ENCODE results near the gene ST8SIA6. TPM values are rescaled to one million over a fixed set of nuclear protein-coding genes. Genes with fewer than 3 reads are reported as not detected.
A peak's percentile ranks its signal among the peaks of the same experiment; 100 is the strongest.

Gene ST8SIA6
- total RNA-seq, 1 donor from 2014 or later = 1.7 TPM

DNA sequence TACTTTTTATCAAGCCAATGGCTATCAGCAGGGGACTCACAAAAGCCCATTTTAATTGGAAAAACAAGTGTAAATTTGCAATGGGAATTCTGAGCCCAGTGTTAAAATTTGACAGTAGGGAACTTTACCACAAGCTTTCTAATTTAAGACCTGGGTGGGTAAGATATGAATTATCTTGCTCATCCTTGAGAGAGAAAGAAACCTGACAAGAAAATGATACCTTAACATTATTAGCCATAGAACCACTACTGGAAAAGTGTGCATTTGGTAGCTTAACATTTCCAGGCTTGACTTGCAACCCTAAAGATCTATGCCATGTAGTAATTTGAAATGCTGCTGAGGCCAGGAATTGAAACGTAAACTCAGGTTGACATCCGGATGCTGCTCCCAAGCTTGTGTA, 2.7 kb upstream of the ST8SIA6 start:
- Mint-ChIP-seq H3K9me3 (ENCODE audit: unreplicated experiment) (no peaks in the 10 kb centered on the region), H3K27ac (ENCODE audit: unreplicated experiment) (no peak overlapping the region), H3K27me3 (ENCODE audit: unreplicated experiment) (peaks cover 6% of the 10 kb centered on the region), H3K4me3 (ENCODE audit: unreplicated experiment) (no peak overlapping the region), H3K36me3 (ENCODE audit: low read depth, unreplicated experiment) (no peaks in the 10 kb centered on the region), H3K4me1 (ENCODE audit: unreplicated experiment) (peaks cover 14% of the 10 kb centered on the region)
- no peak for DNase-seq (ENCODE audit: low spot score)
- TF ChIP-seq, protein P1, sequence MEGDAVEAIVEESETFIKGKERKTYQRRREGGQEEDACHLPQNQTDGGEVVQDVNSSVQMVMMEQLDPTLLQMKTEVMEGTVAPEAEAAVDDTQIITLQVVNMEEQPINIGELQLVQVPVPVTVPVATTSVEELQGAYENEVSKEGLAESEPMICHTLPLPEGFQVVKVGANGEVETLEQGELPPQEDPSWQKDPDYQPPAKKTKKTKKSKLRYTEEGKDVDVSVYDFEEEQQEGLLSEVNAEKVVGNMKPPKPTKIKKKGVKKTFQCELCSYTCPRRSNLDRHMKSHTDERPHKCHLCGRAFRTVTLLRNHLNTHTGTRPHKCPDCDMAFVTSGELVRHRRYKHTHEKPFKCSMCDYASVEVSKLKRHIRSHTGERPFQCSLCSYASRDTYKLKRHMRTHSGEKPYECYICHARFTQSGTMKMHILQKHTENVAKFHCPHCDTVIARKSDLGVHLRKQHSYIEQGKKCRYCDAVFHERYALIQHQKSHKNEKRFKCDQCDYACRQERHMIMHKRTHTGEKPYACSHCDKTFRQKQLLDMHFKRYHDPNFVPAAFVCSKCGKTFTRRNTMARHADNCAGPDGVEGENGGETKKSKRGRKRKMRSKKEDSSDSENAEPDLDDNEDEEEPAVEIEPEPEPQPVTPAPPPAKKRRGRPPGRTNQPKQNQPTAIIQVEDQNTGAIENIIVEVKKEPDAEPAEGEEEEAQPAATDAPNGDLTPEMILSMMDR (IDR thresholded peaks at IDR 0.05; ENCODE audit: unreplicated experiment) = no peak

DNA sequence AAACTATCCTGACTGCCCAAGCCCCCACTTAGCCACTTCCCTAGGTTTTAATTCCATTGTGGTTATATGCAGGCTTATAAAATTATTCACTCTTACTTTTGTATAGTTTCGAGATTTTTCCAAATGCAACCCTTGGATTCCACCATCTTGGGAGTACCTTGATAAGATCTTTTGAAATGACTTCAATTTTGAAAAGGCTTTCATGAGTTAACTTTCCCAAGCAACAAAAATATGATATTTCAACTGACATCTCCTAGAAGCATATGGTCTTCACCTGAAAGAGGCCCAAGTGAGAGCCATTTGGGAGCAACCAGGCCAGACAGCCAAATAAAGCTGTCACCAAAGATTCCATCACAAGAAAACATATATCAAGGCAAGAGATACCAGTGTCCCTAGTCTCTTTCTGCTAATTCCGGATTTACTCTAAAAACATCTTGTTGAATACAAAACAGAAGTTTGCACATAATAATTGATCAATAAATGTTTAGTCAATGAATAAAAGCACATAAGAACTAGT, 1.7 kb upstream of the ST8SIA6 start:
- Mint-ChIP-seq H3K4me1 (ENCODE audit: unreplicated experiment) (peaks cover 14% of the 10 kb centered on the region), H3K4me3 (ENCODE audit: unreplicated experiment) (no peak overlapping the region), H3K27me3 (ENCODE audit: unreplicated experiment) (peaks cover 6% of the 10 kb centered on the region), H3K27ac (ENCODE audit: unreplicated experiment) (no peak overlapping the region), H3K36me3 (ENCODE audit: low read depth, unreplicated experiment) (no peaks in the 10 kb centered on the region), H3K9me3 (ENCODE audit: unreplicated experiment) (no peaks in the 10 kb centered on the region)
- no peak for DNase-seq (ENCODE audit: low spot score)
- TF ChIP-seq, protein P1 (IDR thresholded peaks at IDR 0.05; ENCODE audit: unreplicated experiment) = no peak

DNA sequence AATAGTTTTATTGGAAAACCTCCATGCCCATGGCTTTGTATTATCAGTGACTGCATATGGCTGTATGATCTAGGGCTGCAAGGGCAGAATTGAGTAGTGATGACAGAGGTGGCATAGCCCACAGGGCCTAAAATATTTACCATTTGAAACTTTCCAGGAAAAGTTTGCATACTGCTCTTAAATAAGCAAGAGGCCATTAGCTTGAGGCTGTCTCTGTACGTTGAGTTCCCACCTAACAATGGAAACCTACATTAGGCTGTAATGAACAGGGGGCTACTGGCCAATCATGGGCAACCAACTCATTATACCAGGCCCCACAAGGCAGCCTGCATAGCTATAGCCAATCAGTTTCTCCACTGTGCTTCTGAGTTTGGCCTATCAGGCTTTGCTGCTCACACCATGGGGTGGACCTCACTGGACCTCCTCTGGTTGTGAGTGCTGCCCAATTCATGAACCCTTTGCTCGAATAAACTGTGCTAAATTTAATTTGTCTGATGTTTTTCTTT, 673 bp upstream of the ST8SIA6 start:
- no peak overlapping the region for H3K27ac Mint-ChIP-seq (ENCODE audit: unreplicated experiment)
- peak overlapping the region; percentile 87 for H3K4me3 Mint-ChIP-seq (ENCODE audit: unreplicated experiment)
- peaks cover 8% of the 10 kb centered on the region for H3K4me1 Mint-ChIP-seq (ENCODE audit: unreplicated experiment)
- peaks cover under 1% of the 10 kb centered on the region for H3K36me3 Mint-ChIP-seq (ENCODE audit: low read depth, unreplicated experiment)
- no peaks in the 10 kb centered on the region for H3K9me3 Mint-ChIP-seq (ENCODE audit: unreplicated experiment)
- H3K27me3 Mint-ChIP-seq (ENCODE audit: unreplicated experiment) = peaks cover 6% of the 10 kb centered on the region
- no peak for DNase-seq (ENCODE audit: low spot score)
- TF ChIP-seq, protein P1 (IDR thresholded peaks at IDR 0.05; ENCODE audit: unreplicated experiment) = no peak

DNA sequence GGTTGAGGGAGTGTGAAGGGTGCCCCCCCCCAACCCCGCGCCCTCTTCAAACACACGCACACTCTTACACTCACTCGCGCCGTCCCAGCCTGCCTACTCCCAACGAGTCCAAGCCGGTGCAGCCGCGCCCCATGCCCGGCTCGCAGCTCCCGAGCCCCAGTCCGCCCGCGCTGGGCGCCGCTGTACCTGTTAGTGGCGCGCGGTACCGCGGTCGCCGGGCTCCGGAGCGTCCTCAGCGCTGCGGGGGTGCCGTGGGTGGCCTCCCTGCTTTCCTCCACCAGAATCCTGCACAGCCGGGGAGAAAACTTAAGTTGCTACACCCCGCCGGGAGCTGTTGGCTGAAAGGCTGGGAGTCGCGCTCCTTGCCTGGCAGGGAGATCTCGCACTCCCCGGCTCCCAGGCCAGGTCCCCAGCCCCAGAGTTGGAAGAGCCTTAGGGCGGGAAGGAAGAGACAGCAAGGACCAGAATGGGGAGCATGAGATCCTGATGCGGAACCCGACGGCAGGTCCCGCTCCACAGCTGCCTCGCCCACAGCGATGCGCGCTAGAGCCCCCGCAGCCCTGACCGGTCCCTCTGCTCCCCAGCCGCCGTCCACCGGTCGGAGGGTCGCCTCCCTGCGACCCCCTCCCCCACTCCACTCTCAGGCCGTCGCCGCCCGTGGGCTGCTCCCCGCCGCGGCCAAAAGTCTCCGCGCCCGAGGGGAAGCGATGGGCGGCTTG, 863 bp downstream of the ST8SIA6 start:
- peaks cover 10% of the 10 kb centered on the region for H3K36me3 Mint-ChIP-seq (ENCODE audit: low read depth, unreplicated experiment)
- peak; percentile 42 for DNase-seq (ENCODE audit: low spot score)
- H3K9me3 Mint-ChIP-seq (ENCODE audit: unreplicated experiment) = no peaks in the 10 kb centered on the region
- peaks cover 8% of the 10 kb centered on the region for H3K4me1 Mint-ChIP-seq (ENCODE audit: unreplicated experiment)
- no peak overlapping the region for H3K27ac Mint-ChIP-seq (ENCODE audit: unreplicated experiment)
- H3K27me3 Mint-ChIP-seq (ENCODE audit: unreplicated experiment) = peaks cover 6% of the 10 kb centered on the region
- TF ChIP-seq, protein P1 (IDR thresholded peaks at IDR 0.05; ENCODE audit: unreplicated experiment) = no peak
- peak overlapping the region; percentile 86 for H3K4me3 Mint-ChIP-seq (ENCODE audit: unreplicated experiment)

DNA sequence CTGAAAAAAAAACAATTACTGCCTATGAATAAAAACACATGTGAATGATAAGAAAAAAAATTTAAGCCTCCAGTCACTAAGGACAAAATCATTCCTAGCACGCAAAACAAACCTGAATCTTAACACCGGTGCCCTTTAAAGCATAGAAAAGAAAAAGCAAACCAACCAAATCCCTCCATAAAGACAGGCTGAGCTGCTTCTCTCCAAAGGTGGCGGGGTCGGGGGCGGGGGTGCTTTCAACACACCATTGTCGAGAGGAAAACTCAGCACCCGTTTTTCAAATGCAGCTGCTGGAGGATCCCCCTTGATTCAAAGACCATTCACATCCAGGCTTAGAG, 1.4 kb downstream of the ST8SIA6 start:
- Mint-ChIP-seq H3K36me3 (ENCODE audit: low read depth, unreplicated experiment) (peaks cover 14% of the 10 kb centered on the region), H3K4me3 (ENCODE audit: unreplicated experiment) (peak overlapping the region; percentile 86), H3K27ac (ENCODE audit: unreplicated experiment) (no peak overlapping the region), H3K4me1 (ENCODE audit: unreplicated experiment) (peaks cover 8% of the 10 kb centered on the region), H3K27me3 (ENCODE audit: unreplicated experiment) (peaks cover 6% of the 10 kb centered on the region), H3K9me3 (ENCODE audit: unreplicated experiment) (peaks cover 3% of the 10 kb centered on the region)
- TF ChIP-seq, protein P1 (IDR thresholded peaks at IDR 0.05; ENCODE audit: unreplicated experiment) = no peak
- no peak for DNase-seq (ENCODE audit: low spot score)

Data from endothelial cell (in vitro differentiated cells).